Measurements from ENCODE around the gene MUC5AC.
"Not testable (repeated sequence)": the region's sequence is repeated elsewhere in the genome, so short reads cannot be mapped to it uniquely, and the experiment has no call there.

DNA sequence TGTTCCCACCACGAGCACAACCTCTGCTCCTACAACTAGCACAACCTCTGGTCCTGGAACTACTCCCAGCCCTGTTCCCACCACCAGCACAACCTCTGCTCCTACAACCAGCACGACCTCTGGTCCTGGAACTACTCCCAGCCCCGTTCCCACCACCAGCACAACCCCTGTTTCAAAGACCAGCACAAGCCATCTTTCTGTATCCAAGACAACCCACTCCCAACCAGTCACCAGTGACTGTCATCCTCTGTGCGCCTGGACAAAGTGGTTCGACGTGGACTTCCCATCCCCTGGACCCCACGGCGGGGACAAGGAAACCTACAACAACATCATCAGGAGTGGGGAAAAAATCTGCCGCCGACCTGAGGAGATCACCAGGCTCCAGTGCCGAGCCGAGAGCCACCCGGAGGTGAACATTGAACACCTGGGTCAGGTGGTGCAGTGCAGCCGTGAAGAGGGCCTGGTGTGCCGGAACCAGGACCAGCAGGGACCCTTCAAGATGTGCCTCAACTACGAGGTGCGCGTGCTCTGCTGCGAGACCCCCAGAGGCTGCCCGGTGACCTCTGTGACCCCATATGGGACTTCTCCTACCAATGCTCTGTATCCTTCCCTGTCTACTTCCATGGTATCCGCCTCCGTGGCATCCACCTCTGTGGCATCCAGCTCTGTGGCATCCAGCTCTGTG, 34.2 kb downstream of the MUC5AC start:
- TF ChIP-seq EZH2 (IDR thresholded peaks at IDR 0.05; ENCODE audit: insufficient read depth, poor library complexity, severe bottlenecking); EZH2phosphoT487 (IDR thresholded peaks at IDR 0.05; ENCODE audit: insufficient read depth, low read depth): not testable (repeated sequence)

Measured in GM23248 (cell line).